Left renal pelvis (tissue), 4 donors: Measurements from ENCODE around the gene OR2G2. TPM values are rescaled to one million over a fixed set of nuclear protein-coding genes. Genes with fewer than 3 reads are reported as not detected.

Source experiments
- DNase-seq, 4 donors: peaks; one replicate each; pipeline ENCODE4 v3.0.0-alpha.2; 2013; ENCODE audit warnings: low read depth in 4 of 4, low spot score in 3 of 4
- polyA plus RNA-seq, 4 donors: library from polyadenylated mRNA; unstranded; fragments of 120-200 nt; gene quantifications; one replicate each; pipeline ENCODE4 v1.2.1, GENCODE V29; 2013; ENCODE audit not compliant: insufficient read length in 4 of 4

The OR2G2 gene
- polyA plus RNA-seq: not detected

- DNase-seq: no peak
Measured at GRCh38 chr1:247588060-247588459, at the start of gene OR2G2. OR2G2 (plus strand) TSS chr1:247588360; CDS start chr1:247588360, 0 bp downstream.

- DNase-seq: no peak
Measured at GRCh38 chr1:247538561-247538960, 49.6 kb upstream of the OR2G2 start.

GRCh38 chr1:247539215-247539614 is 48.9 kb upstream of the OR2G2 start:
- no peak for DNase-seq

GRCh38 chr1:247540581-247540980 is 47.6 kb upstream of the OR2G2 start:
- no peak for DNase-seq

GRCh38 chr1:247542811-247543210 is 45.3 kb upstream of the OR2G2 start:
- DNase-seq: no peak

- no peak for DNase-seq
Measured at GRCh38 chr1:247548092-247548491, 40.1 kb upstream of the OR2G2 start.

GRCh38 chr1:247548769-247549182 is 39.4 kb upstream of the OR2G2 start, which contains the start of gene GCSAML:
GCSAML (plus strand) TSS chr1:247549134; CDS start chr1:247549192, 58 bp downstream.
- no peak for DNase-seq

- no peak for DNase-seq
Measured at GRCh38 chr1:247551721-247552120, 36.4 kb upstream of the OR2G2 start.

GRCh38 chr1:247552231-247552630 is 35.9 kb upstream of the OR2G2 start:
- no peak for DNase-seq

- DNase-seq: no peak
Measured at GRCh38 chr1:247557926-247558674, 30.1 kb upstream of the OR2G2 start.

- DNase-seq: no peak
Measured at GRCh38 chr1:247561711-247562110, 26.4 kb upstream of the OR2G2 start.

- no peak for DNase-seq
Measured at GRCh38 chr1:247562198-247562597, 26.0 kb upstream of the OR2G2 start.

GRCh38 chr1:247574236-247574635 is 13.9 kb upstream of the OR2G2 start:
- no peak for DNase-seq

- DNase-seq: no peak
Measured at GRCh38 chr1:247574664-247575063, 13.5 kb upstream of the OR2G2 start.

- DNase-seq: no peak
Measured at GRCh38 chr1:247576514-247576913, 11.6 kb upstream of the OR2G2 start.

GRCh38 chr1:247578946-247579460 is 9.2 kb upstream of the OR2G2 start:
- no peak for DNase-seq

GRCh38 chr1:247605286-247605685 is 17.1 kb downstream of the OR2G2 start, which contains the start of gene OR2G3:
OR2G3 (plus strand) TSS chr1:247605586; CDS start chr1:247605586, 0 bp downstream.
- no peak for DNase-seq

- no peak for DNase-seq
Measured at GRCh38 chr1:247613405-247613804, 25.2 kb downstream of the OR2G2 start.

- DNase-seq: no peak
Measured at GRCh38 chr1:247614625-247615024, 26.5 kb downstream of the OR2G2 start.

GRCh38 chr1:247627951-247628350 is 39.8 kb downstream of the OR2G2 start:
- DNase-seq: no peak

- no peak for DNase-seq
Measured at GRCh38 chr1:247638011-247638410, 49.9 kb downstream of the OR2G2 start.

- DNase-seq: no peak
Measured at GRCh38 chr1:247638781-247639180, 50.6 kb downstream of the OR2G2 start.
